Neural crest cell (in vitro differentiated cells): ENCODE results near the gene VSTM1. TPM values are rescaled to one million over a fixed set of nuclear protein-coding genes. Genes with fewer than 3 reads are reported as not detected.
"Not testable (repeated sequence)": the region's sequence is repeated elsewhere in the genome, so short reads cannot be mapped to it uniquely, and the experiment has no call there.

Experiments
- DNase-seq: peaks from one replicate; pipeline ENCODE4 v3.0.0; 2021; ENCODE audit warnings: low read depth, mixed read lengths, low spot score
- H3K27ac Mint-ChIP-seq: one replicate; pipeline ENCODE4 v1.8.0; 2021; ENCODE audit warnings: mild to moderate bottlenecking, mixed read lengths; ENCODE audit not compliant: unreplicated experiment
- H3K27me3 Mint-ChIP-seq: 2 replicates; pipeline ENCODE4 v1.8.0; 2021; ENCODE audit warnings: low read depth, mild to moderate bottlenecking, mixed read lengths
- H3K36me3 Mint-ChIP-seq: 2 replicates; pipeline ENCODE4 v1.8.0; 2021; ENCODE audit warnings: low read depth, mild to moderate bottlenecking, mixed read lengths
- H3K4me1 Mint-ChIP-seq: 2 replicates; pipeline ENCODE4 v1.8.0; 2021; ENCODE audit warnings: mixed read lengths
- H3K4me3 Mint-ChIP-seq: one replicate; pipeline ENCODE4 v1.8.0; 2021; ENCODE audit warnings: mild to moderate bottlenecking, mixed read lengths
- H3K9me3 Mint-ChIP-seq: 2 replicates; pipeline ENCODE4 v1.8.0; 2021; ENCODE audit warnings: mixed read lengths
- CTCF ChIP-seq: fragments of 200-600 bp; sonication (generic); conservative IDR thresholded peaks from 2 replicates; pipeline ENCODE4 v1.5.0; 2021; ENCODE audit warnings: antibody characterized with exemption, mild to moderate bottlenecking
- total RNA-seq: library from RNA; stranded (reverse); gene quantifications from 2 replicates; pipeline ENCODE4 v1.2.1, GENCODE V29; 2021

Gene VSTM1
- total RNA-seq, 1 donor from 2014 or later, result not detected

- Mint-ChIP-seq H3K36me3 (peaks cover 4% of the 10 kb centered on the region), H3K9me3 (no peaks in the 10 kb centered on the region), H3K4me1 (peaks cover 13% of the 10 kb centered on the region), H3K27me3 (peaks cover 3% of the 10 kb centered on the region), H3K4me3 (peak overlapping the region; percentile 94), H3K27ac (no peak overlapping the region)
- TF ChIP-seq CTCF, result no peak
- no peak for DNase-seq
Measured at GRCh38 chr19:54105796-54106195, 42.1 kb upstream of the VSTM1 start.

GRCh38 chr19:54104998-54105715, 41.5 kb upstream of the VSTM1 start:
- H3K27me3 Mint-ChIP-seq, result peaks cover 6% of the 10 kb centered on the region
- no peak for DNase-seq
- peaks cover 13% of the 10 kb centered on the region for H3K4me1 Mint-ChIP-seq
- H3K4me3 Mint-ChIP-seq, result peak overlapping the region; percentile 94
- H3K27ac Mint-ChIP-seq, result no peak overlapping the region
- TF ChIP-seq CTCF, result no peak
- peaks cover 3% of the 10 kb centered on the region for H3K36me3 Mint-ChIP-seq
- no peaks in the 10 kb centered on the region for H3K9me3 Mint-ChIP-seq

GRCh38 chr19:54102421-54103169, 38.9 kb upstream of the VSTM1 start, which contains the start of gene NDUFA3:
TSS of gene NDUFA3 (plus strand) at chr19:54102855. CDS start at chr19:54102879, 24 bp downstream.
- peak within 1 kb of the TSS; percentile 94 for H3K4me3 Mint-ChIP-seq
- DNase-seq, result peak; percentile 92
- peaks cover 18% of the 10 kb centered on the region for H3K27me3 Mint-ChIP-seq
- H3K4me1 Mint-ChIP-seq, result peaks cover 13% of the 10 kb centered on the region
- no peak for TF ChIP-seq CTCF
- H3K27ac Mint-ChIP-seq, result peak within 1 kb of the TSS; percentile 96
- no peaks in the 10 kb centered on the region for H3K9me3 Mint-ChIP-seq
- H3K36me3 Mint-ChIP-seq, result peaks cover 3% of the 10 kb centered on the region

GRCh38 chr19:54100561-54100960, 36.9 kb upstream of the VSTM1 start, which contains the start of gene OSCAR:
TSS of gene OSCAR (minus strand) at chr19:54100803. CDS start at chr19:54100792, 11 bp downstream.
- Mint-ChIP-seq H3K9me3 (no peaks in the 10 kb centered on the region), H3K36me3 (no peaks in the 10 kb centered on the region), H3K27ac (no peak within 1 kb of the TSS), H3K4me3 (peak within 1 kb of the TSS; percentile 73), H3K27me3 (peaks cover 34% of the 10 kb centered on the region), H3K4me1 (peaks cover 16% of the 10 kb centered on the region)
- DNase-seq, result no peak
- TF ChIP-seq CTCF, result no peak

- H3K4me1 Mint-ChIP-seq, result peaks cover 15% of the 10 kb centered on the region
- peaks cover 41% of the 10 kb centered on the region for H3K27me3 Mint-ChIP-seq
Measured at GRCh38 chr19:54099903-54100255, 36.2 kb upstream of the VSTM1 start.

More at GRCh38 chr19:54099903-54100255, 36.2 kb upstream of the VSTM1 start:
- not testable (repeated sequence) for H3K4me3 Mint-ChIP-seq, H3K9me3 Mint-ChIP-seq, H3K27ac Mint-ChIP-seq, DNase-seq, H3K36me3 Mint-ChIP-seq
